Gastroesophageal sphincter (tissue), 4 donors: ENCODE results near the gene PBX3. TPM values are rescaled to one million over a fixed set of nuclear protein-coding genes. Genes with fewer than 3 reads are reported as not detected.

Experiments used
- ATAC-seq: fragments of 150-250 bp; one replicate; pipeline ENCODE4 v1.9.1; 2016; ENCODE audit warnings: mild to moderate bottlenecking, moderate library complexity
- H3K27ac ChIP-seq, 4 donors: fragments of 200-600 bp; sonication (generic) in 3 of 4; 1 replicate in 3 of 4; 2 replicates in 1 of 4; pipeline ENCODE4 v1.5.1; 2016 to 2019
- H3K27me3 ChIP-seq: fragments of 200-600 bp; sonication (generic); one replicate; pipeline ENCODE4 v1.5.1; 2019
- H3K36me3 ChIP-seq, 2 donors: fragments of 200-600 bp; sonication (generic); one replicate each; pipeline ENCODE4 v1.5.1; 2019; ENCODE audit warnings: control low read depth in 1 of 2
- H3K4me1 ChIP-seq, 3 donors: fragments of 200-600 bp; sonication (generic); 1 replicate in 2 of 3; 2 replicates in 1 of 3; pipeline ENCODE4 v1.5.1; 2016 to 2019; ENCODE audit warnings: control low read depth in 2 of 3
- H3K4me3 ChIP-seq, 2 donors: fragments of 200-600 bp; sonication (generic); one replicate each; pipeline ENCODE4 v1.5.1; 2019; ENCODE audit warnings: mild to moderate bottlenecking in 1 of 2, moderate library complexity in 1 of 2
- H3K9me3 ChIP-seq, 3 donors: fragments of 200-600 bp; sonication (generic); one replicate each; pipeline ENCODE4 v1.5.1; 2017 to 2019; ENCODE audit warnings: control low read depth in 2 of 3
- EP300 ChIP-seq: sonication (generic); formaldehyde crosslinking; IDR thresholded peaks from one replicate; pipeline ENCODE4 v1.6.1; 2017; ENCODE audit warnings: antibody characterized with exemption, mild to moderate bottlenecking
- POLR2A ChIP-seq, 2 donors: fragments of 450-650 bp; IDR thresholded peaks; one replicate each; pipeline ENCODE4 v1.6.1; 2017; ENCODE audit warnings: antibody characterized with exemption in 2 of 2, mild to moderate bottlenecking in 2 of 2, moderate library complexity in 1 of 2
- POLR2AphosphoS5 ChIP-seq: sonication (generic); formaldehyde crosslinking; IDR thresholded peaks from one replicate; pipeline ENCODE4 v1.6.1; 2017; ENCODE audit warnings: antibody characterized with exemption
- WGBS, 2 donors: methylation state at CpG; one replicate each; pipeline ENCODE4 v1.1.5; 2018; ENCODE audit warnings: low coverage in 1 of 2; 5-methylcytosine and 5-hydroxymethylcytosine counted together
- total RNA-seq, 4 donors: library from RNA; depleted of rRNA; stranded (reverse); fragments of >200 nt; gene quantifications; one replicate each; pipeline ENCODE4 v1.1.0, GENCODE V29; 2016
- TF ChIP-seq, protein P1 (sequence below), 4 experiments: fragments of 200-600 bp in 2 of 4; fragments of 450-650 bp in 2 of 4; sonication (generic) in 1 of 4; IDR thresholded peaks; one replicate each; pipeline ENCODE4 v1.5.1; 2017 to 2019; ENCODE audit warnings: antibody characterized with exemption in 4 of 4, mild to moderate bottlenecking in 2 of 4, moderate library complexity in 2 of 4

Gene PBX3
- total RNA-seq, 4 donors from 2014 or later: 59.9 to 81.4 (median 71.8) TPM

DNA sequence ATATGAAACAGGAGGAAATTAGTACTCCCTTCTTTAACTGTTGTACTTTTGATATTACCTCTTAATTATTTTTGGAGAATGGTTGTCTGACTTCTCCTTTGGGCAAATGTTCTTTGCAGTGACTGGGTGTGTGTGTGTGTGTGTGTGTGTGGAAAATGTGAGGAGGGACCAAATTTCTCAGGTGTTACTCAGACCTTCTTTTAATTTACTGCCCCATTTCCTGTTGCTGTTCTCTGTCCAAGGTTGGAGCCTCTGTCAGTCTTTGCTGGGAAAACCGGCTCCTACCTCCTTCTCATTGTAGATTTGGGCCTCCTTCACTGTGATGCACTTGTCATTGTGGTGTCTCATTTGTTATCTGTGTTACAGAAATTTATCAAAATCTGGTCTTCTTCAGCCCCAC lies 68.4 kb downstream of the PBX3 start:
- H3K4me3 ChIP-seq: no peak overlapping the region
- no peak for ATAC-seq
- H3K9me3 ChIP-seq: no peaks in the 10 kb centered on the region
- H3K27me3 ChIP-seq: no peaks in the 10 kb centered on the region
- no peak overlapping the region for H3K27ac ChIP-seq
- H3K36me3 ChIP-seq: no peaks in the 10 kb centered on the region
- WGBS, 2 donors: 80 to 100% methylated on average over 1 of the region's 1 CpG
- no peak for TF ChIP-seq EP300
- no peak for TF ChIP-seq POLR2AphosphoS5
- peaks cover 0 to 7% (median 0%) of the 10 kb centered on the region in 3 donors for H3K4me1 ChIP-seq

DNA sequence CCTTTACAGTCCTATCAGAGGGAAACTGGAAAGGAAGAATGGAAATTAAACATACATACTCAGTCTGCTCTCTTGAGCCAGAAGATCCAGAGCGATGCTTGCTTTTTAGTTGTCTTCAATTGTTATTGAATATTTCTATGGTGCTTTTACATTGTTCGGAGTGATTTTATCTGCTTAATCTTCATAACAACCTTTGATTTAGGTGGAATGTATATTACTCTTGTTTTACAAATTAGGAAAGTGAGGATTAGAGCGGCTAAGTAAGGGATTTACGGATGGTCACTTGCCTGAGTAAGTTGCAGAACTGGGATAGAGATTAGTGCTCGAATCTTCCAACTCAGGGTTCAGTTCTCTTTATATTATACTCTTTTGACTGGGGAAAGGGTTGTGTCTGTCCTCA lies 69.1 kb downstream of the PBX3 start:
- Histone ChIP-seq H3K27ac (no peak overlapping the region), H3K9me3 (no peaks in the 10 kb centered on the region), H3K27me3 (no peaks in the 10 kb centered on the region), H3K4me1 (peaks cover 0 to 13% (median 0%) of the 10 kb centered on the region in 3 donors), H3K36me3 (no peaks in the 10 kb centered on the region), H3K4me3 (no peak overlapping the region)
- WGBS, 2 donors: 93 to 94% methylated on average over 5 of the region's 5 CpGs
- ATAC-seq: no peak
- TF ChIP-seq POLR2AphosphoS5 (no peak), POLR2A (IDR thresholded peaks at IDR 0.05) (no peak), EP300 (no peak)
- TF ChIP-seq, protein P1, sequence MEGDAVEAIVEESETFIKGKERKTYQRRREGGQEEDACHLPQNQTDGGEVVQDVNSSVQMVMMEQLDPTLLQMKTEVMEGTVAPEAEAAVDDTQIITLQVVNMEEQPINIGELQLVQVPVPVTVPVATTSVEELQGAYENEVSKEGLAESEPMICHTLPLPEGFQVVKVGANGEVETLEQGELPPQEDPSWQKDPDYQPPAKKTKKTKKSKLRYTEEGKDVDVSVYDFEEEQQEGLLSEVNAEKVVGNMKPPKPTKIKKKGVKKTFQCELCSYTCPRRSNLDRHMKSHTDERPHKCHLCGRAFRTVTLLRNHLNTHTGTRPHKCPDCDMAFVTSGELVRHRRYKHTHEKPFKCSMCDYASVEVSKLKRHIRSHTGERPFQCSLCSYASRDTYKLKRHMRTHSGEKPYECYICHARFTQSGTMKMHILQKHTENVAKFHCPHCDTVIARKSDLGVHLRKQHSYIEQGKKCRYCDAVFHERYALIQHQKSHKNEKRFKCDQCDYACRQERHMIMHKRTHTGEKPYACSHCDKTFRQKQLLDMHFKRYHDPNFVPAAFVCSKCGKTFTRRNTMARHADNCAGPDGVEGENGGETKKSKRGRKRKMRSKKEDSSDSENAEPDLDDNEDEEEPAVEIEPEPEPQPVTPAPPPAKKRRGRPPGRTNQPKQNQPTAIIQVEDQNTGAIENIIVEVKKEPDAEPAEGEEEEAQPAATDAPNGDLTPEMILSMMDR (IDR thresholded peaks at IDR 0.05): no peak

DNA sequence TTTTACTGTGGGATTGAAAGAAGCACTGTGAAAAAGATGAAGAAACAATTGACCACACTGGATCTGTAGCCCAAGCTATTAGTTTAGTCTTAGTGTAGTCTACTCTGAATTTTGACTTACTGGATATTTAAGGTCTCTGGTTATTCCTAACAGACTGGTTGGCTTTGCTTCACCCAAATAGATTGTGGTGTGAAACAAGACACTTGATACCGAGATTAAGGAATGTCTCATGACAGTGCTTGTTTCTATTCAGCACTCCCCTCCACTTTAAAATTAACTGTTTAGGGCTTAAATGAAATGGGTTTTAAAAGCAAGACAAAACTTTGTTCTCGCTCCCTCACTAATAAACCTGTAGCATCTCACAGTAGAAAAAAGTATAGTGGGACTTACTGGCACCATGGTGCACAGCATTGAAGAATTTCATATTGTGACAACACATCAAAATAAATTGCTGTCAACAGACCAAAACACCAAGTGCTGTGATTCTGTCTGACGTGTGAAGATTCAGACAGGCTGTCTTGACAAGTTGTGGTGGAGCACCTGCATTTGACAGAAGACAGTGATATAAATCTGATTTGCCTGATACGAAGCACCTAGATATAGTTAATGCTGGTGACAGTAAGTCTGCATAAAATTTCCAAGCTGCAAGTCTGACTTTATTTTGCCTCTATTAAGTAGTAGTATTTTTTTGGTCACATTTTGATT lies 73.1 kb downstream of the PBX3 start:
- Histone ChIP-seq H3K4me1 (peaks cover 0 to 46% (median 0%) of the 10 kb centered on the region in 3 donors), H3K4me3 (no peak overlapping the region), H3K27me3 (no peaks in the 10 kb centered on the region), H3K27ac (peak overlapping the region in 3 of 4 donors; percentile 2 to 39 (median 28)), H3K36me3 (no peaks in the 10 kb centered on the region), H3K9me3 (no peaks in the 10 kb centered on the region)
- WGBS, 2 donors: 52 to 61% methylated on average over 4 of the region's 4 CpGs
- no peak for ATAC-seq
- no peak for TF ChIP-seq POLR2AphosphoS5
- no peak for TF ChIP-seq POLR2A (IDR thresholded peaks at IDR 0.05)
- no peak for TF ChIP-seq EP300
- TF ChIP-seq, protein P1 (IDR thresholded peaks at IDR 0.05): no peak

DNA sequence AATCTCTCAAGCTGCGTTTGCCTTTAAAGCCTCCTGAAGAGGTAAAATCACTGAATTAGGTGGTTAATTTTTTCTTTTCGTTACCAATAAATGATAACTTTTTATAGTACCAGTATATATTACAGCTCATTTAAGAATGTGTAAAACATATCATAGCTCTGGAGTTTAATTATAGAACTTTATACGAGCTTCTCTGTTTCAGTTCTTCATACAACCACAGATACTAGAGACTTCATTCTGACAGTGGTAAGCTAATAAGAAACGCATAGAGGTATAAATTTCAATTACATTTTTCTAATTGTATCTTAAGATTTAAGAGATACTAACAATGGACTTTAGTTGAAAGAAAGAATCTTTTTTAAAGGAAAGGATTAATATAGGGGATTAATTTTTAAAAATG lies 73.9 kb downstream of the PBX3 start:
- Histone ChIP-seq H3K9me3 (no peaks in the 10 kb centered on the region), H3K27ac (peak overlapping the region in 2 of 4 donors; percentile 22 to 39), H3K4me1 (peaks cover 0 to 54% (median 0%) of the 10 kb centered on the region in 3 donors), H3K36me3 (no peaks in the 10 kb centered on the region), H3K4me3 (peak overlapping the region in 1 of 2 donors; percentile 3), H3K27me3 (no peaks in the 10 kb centered on the region)
- TF ChIP-seq, protein P1 (IDR thresholded peaks at IDR 0.05): no peak
- TF ChIP-seq POLR2AphosphoS5 (no peak), EP300 (no peak), POLR2A (IDR thresholded peaks at IDR 0.05) (no peak)
- 46 to 51% methylated on average over 4 of the region's 4 CpGs for WGBS, 2 donors
- no peak for ATAC-seq

DNA sequence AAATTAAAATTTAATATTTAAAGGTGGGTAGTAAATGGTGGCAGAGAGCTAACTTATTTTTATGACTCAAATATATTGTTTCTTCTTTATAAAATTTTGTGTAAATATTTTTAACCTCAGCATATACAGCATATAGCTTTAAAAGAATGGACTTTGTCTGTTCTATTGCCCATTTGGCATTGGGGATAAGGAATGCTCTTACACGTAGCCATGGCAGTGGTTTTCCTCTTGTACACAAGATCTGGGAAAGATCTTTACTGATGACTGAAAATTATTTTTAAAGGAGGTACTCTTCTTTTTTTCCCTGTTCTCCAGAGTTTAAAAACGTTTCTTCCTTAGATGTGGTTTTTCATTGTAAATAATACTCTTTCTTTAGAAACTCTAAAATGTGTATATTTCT lies 75.0 kb downstream of the PBX3 start:
- Histone ChIP-seq H3K27me3 (no peaks in the 10 kb centered on the region), H3K9me3 (no peaks in the 10 kb centered on the region), H3K4me1 (peaks cover 0 to 57% (median 0%) of the 10 kb centered on the region in 3 donors), H3K27ac (peak overlapping the region in 2 of 4 donors; percentile 22 to 39), H3K4me3 (no peak overlapping the region), H3K36me3 (no peaks in the 10 kb centered on the region)
- WGBS, 2 donors: 11 to 16% methylated on average over 2 of the region's 2 CpGs
- TF ChIP-seq POLR2A (IDR thresholded peaks at IDR 0.05): no peak
- TF ChIP-seq, protein P1 (IDR thresholded peaks at IDR 0.05): no peak
- no peak for TF ChIP-seq EP300
- TF ChIP-seq POLR2AphosphoS5: no peak
- ATAC-seq: no peak
